ENCODE results near the gene UBXN1.
"Not testable (repeated sequence)": the region's sequence is repeated elsewhere in the genome, so short reads cannot be mapped to it uniquely, and the experiment has no call there.

- not testable (repeated sequence) for TF ChIP-seq POLR2AphosphoS5 (IDR thresholded peaks at IDR 0.05; ENCODE audit: low read depth, low read length); POLR2A (IDR thresholded peaks at IDR 0.05; ENCODE audit: low read depth, low read length); PAX5 (IDR thresholded peaks at IDR 0.05; ENCODE audit: insufficient read depth, low read length, severe bottlenecking); POU2F2 (IDR thresholded peaks at IDR 0.05; ENCODE audit: low read depth, low read length); SPI1 (IDR thresholded peaks at IDR 0.05; ENCODE audit: low read depth, low read length); TAF1 (IDR thresholded peaks at IDR 0.05; ENCODE audit: low read depth, low read length)
Measured at GRCh38 chr11:62693624-62694023, 14.8 kb upstream of the UBXN1 start.
